HG03039 (cell line): ENCODE results near the gene THSD4.
"Not testable (repeated sequence)": the region's sequence is repeated elsewhere in the genome, so short reads cannot be mapped to it uniquely, and the experiment has no call there.

ENCODE experiments used
- ATAC-seq: cut with Tn5 transposase; IDR thresholded peaks from one replicate; pipeline ENCODE4 v1.9.1; 2021; ENCODE audit warnings: mild to moderate bottlenecking, moderate library complexity; ENCODE audit not compliant: unreplicated experiment

THSD4 gene

DNA sequence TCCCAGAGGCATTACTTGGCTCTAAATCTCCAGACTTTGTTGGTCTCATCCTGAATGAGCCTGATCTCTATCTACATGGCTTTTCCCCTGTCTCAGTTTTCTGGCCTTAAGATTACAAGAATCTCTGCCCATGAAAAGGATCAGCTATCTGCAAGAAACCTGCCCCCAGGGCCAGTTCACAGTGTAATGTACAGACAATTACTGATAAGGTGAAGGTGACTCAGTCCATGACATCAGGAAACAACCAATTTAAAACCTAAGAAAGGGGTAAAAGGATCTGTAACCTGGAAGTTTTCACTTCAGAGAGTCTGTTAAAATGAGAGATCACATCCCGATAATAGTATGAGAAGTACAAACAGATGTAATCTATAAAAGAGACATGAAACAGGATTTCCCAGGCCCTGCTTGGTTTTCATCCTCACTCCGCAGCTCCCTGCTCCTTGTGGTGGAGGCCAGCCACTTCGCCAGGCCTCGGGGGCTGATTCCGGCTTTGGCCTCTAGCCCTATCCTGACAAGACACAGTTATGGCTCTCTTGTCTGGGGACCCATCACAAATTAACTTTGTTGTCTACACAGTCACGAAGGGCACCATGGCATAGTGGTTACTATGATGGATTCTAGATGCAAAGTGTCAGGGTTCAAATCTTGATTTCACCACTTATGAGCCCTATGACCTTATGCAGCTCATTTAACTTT, 136.9 kb downstream of the THSD4 start:
- no peak for ATAC-seq

DNA sequence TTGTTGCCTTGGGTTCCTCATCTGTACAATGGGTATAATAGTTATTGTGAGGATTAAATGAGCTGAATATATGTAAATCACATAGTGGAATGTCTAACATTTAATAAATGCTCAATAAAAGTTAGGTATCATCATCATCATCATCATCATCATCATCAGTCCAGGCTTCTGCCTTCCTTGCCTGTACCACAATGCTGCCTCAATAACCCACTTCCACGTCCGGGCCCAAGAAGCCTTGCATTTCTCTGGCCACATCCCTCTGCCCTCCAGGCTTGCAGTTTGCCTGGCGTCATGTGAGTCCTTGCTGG, 137.4 kb downstream of the THSD4 start:
- no peak for ATAC-seq

DNA sequence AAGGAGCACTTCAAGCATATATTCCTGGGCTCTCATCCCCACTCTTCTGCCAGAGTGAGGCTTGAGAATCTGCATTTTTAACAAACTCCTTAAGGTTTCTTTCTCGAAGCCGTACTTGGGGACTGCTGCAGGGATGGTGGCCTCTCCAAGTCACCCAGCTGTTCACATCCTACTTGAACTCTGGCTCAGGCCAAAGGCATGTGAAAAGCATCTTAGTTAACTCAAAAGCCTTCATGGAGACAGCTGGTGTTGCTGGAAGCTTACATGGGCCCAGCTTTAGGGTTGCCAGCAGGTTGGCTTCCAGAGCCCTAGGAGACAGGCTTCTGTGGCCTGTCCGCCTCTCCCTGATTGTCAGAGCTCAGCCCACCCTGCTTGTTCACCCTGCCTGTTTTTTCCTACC, 139.2 kb downstream of the THSD4 start:
- ATAC-seq, result no peak

DNA sequence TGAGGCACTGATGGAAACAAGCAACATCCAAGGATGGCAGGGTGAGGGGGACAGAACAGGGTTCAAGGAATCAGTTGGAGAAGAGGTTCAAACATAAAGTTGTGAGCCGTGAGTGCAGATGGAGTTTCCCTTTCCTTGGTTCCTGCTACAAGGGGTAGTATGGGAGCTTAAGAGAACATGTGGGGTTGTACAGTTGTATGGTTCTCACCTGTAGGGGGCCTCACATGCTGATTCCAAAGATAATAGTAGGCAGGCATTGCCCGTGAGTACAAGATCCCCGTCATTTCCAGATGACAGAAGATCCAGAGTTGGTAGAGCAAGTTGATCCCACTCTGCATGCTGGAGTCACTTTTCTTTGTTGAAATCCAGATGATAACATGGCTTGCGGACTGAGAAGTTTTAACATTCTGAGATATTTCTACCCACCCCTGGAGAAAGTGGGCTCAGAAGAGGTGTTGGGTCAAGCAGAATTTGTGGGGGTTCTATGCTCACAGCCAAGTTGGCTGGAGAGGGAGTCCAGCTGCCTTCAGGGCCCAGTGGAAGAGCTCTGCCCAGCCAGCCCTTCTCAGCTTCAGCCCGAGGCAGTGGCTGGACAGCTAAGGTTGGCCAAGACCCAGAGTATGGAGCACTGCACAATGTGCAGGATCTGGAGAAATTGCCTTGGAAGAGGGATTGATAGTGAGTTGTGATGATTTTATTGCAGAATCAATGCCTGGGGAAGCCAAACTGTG, 141.8 kb downstream of the THSD4 start:
- ATAC-seq, result no peak

DNA sequence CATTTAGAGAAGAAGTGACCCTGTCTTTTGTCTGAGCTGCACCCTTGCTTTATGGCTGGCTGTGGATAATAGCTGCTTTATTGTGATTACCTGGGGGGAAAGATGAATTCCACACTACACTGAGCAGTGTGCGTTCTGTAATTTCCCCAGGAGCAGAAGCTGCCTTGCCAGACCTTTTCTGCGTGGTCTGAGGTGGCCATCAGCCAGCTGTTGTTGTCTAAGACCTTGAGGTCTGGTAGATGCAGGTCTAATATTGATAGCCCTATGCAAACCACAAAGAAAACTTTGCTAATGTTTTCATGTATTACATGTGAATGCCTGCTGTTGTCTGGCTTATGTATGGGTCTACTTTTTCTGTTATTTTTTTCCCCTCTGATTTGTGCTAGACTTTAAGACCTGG, 144.6 kb downstream of the THSD4 start:
- no peak for ATAC-seq

DNA sequence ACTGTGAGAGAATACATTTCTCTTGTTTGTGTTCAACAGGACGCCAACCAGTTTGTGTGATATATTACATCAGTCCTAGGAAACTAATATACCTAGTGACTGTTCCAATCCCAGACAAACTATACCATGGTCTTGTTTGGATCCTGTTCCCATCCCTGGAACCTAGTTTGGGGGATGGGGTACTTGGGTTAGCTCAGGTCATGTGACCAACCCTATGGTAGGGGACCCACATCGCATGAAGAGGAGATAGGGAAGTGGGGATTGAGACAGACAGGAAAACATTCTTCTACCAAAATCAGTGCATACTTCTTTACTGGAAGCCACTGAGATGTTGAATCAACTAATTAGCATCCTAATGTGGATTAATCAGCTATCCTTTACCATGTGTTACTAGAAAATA, 146.1 kb downstream of the THSD4 start:
- no peak for ATAC-seq

DNA sequence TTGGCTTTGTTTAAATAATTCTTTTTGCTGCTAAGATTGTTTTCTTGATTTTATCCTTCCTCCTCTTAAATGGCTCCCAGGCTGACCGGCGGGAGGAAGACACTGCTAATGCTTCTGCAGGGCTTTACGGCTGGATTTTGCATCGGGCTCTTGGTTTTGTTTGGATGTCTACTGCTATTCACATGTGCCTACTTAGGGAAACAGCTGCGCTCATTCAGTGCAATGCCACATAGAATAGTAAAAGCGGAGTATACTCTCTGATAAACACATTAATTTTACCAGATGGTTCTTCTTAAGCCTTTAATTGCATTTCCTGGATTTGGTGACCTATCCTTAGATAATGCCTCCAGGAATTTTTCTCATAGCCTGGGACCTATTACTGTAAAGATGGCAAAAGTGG, 146.6 kb downstream of the THSD4 start:
- no peak for ATAC-seq

DNA sequence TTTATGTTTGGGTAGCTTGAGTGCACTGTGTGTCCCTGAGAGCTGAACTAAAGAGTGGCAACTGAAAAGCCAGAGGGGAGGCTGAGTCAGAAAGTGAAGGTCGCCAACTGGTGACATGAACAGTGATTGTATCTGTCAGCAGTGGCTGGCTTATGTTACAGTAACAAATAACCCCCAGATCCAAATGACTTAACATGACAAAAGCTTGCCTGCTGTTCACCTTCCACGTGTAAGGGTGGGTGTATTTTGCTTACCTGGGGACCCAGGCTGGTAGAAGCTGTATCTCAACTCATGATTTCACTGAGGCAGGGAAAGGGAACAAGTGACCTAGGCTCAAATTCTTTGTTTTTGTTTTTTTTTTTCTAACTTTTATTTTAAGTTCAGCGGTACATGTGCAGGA, 147.3 kb downstream of the THSD4 start:
- ATAC-seq, result no peak

DNA sequence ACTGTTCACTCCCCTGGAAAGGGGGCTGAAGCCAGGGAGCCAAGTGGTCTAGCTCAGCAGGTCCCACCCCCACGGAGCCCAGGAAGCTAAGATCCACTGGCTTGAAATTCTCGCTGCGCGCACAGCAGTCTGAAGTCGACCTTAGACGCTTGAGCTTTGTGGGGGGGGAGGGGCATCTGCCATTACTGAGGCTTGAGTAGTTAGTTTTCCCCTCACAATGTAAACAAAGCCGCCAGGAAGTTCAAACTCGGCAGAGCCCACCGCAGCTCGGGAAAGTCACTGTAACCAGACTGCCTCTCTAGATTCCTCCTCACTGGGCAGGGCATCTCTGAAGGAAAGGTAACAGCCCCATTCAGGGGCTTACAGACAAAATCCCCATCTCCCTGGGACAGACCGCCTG, 150.3 kb downstream of the THSD4 start:
- not testable (repeated sequence) for ATAC-seq

DNA sequence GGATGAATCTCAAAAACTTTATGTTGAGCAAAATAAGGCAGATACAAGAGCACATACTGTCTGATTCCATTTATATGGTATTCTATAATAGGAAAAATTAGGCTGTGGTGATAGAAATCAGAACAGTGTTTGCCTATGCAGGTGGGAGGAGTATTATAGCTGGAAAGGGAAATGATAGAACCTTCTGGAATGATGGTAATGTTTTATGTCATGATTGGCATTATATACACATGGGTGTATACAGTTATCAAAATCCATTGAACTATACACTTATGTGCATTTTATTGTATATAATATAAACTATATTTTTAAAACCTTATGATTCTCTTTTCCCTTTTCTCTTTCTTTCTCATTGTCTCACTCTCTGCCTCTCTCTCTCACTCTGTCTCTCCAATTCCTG, 156.1 kb downstream of the THSD4 start:
- ATAC-seq, result no peak

DNA sequence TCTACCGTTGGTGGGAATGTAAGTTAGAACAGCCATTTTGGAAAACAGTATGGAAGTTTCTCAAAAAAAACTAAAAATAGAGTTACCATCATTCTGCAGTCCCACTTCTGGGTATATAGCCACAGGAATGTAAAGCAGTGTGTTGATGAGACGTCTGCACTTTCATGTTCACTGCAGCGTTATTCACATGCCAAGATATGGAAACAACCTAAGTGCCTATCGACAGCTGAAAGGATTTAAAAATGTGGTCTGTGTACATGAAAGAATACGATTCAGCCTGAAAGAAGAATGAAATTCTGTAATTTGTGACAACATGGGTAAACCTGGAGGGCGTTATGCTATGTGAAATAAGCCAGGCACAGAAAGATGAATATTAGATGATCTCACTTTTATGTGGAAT, 157.7 kb downstream of the THSD4 start:
- ATAC-seq, result no peak

DNA sequence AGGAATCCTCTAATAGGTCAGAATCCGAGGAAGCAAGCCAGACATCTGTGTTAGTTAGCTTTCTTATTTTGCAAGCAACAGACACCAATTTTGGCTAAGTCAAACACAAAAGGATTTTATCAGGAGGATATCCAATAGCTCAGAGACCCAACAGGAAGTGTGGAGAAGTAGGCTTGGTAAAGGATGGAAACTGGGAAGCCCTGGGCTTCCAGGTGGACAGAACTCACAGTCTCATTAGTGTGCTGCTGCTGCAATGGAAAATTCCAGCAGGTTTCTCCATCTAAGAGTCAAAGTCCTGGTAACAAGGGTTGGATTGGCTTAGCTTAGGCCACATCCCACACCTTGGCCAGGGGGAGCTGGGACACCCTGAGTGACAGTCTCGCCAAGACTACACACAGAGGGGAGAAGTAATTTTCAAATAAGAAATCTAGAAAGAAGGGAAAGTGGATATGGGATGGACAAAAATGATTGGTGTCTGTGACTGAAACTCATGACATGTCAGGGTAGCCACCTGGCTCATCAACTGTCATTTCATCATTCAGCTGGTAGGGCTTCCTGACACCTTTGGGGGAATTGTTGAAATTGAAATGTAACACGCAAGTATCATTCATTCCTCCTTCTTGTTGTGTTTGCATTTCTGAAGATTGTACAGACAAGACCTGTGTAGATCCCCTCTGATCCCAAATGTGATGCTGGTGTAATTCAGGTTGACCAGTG, 158.6 kb downstream of the THSD4 start:
- no peak for ATAC-seq

DNA sequence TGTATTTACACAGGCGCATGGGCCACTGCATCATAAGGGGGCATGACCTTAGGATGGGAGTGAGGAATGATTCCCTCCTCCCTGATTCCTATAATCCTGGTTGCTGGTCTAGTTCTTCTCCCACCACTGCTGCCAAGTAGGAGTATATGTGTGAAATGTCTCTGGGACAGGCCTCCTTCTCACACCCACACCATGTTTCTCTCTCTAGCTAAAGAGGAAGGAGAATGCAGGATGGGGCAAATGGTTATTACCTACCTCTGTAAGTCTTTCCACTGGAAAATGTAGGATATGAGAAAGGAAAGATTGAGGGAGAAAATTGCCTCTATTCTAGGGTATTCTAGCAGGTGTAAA, 159.2 kb downstream of the THSD4 start:
- no peak for ATAC-seq

DNA sequence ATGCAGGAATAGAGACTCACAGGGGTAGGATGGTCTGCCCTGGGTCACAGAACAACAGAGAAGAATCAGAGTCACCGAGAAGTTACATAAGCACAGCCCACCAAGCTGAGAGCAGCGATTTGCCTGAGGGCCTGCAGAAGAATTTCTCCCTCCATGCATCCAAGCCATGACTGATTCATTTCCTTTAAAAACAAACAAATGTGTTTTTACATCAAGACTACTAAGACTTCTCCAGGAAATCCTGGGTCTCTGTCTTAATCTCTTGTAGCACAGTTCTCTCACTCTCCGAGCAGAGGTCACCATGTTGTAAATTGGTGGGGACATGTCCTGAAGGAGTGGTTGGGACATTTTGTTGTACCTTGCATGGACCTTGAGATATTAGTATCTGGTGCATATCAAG, 159.8 kb downstream of the THSD4 start:
- no peak for ATAC-seq

DNA sequence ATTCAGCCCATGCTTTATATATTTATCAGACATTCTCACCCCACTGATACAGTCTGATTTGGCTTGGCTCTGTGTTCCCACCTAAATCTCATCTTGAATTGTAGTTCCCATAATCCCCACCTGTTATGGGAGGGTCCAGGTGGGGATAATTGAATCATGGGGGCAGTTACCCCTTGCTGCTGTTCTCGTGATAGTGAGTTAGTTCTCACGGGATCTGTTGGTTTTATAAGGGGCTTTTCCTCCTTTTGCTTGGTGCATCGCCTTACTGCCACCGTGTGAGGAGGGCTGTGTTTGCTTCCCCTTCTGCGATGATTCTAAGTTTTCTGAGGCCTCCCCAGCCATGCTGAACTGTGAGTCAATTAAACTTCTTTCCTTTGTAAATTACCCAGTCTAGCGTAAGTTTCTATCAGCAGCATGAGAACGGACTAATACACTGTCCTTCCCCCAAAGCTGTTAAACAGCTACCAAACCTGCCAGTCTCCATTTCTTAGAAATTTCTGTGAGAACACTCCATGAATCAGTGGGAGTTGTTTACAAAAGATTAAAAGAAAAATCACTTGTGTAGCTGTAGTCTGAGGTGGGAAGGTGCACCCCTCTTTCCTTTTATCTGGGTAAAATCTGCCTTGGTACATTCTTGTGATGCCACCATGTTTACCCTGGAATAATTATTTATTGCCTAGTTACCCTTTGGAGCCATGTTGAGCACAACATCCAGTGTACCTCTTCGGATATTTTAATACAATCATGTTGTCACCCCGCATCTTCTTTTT, 160.5 kb downstream of the THSD4 start:
- no peak for ATAC-seq

DNA sequence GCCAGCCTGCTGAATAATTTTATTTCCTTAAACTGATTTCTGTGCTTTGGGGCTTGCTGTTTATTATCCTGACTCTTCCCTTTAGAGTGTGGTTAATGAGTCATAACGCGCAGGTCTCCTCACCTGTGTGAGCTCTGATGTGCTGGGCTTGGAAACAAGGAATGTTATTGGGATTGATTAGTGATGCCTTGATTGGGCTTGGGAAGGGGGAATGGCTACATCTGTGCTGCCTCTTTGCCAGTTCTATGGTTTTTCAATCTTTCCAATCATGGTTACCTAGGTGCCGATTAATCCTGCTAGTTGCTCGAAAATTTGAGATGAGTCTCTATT, 161.0 kb downstream of the THSD4 start:
- no peak for ATAC-seq

DNA sequence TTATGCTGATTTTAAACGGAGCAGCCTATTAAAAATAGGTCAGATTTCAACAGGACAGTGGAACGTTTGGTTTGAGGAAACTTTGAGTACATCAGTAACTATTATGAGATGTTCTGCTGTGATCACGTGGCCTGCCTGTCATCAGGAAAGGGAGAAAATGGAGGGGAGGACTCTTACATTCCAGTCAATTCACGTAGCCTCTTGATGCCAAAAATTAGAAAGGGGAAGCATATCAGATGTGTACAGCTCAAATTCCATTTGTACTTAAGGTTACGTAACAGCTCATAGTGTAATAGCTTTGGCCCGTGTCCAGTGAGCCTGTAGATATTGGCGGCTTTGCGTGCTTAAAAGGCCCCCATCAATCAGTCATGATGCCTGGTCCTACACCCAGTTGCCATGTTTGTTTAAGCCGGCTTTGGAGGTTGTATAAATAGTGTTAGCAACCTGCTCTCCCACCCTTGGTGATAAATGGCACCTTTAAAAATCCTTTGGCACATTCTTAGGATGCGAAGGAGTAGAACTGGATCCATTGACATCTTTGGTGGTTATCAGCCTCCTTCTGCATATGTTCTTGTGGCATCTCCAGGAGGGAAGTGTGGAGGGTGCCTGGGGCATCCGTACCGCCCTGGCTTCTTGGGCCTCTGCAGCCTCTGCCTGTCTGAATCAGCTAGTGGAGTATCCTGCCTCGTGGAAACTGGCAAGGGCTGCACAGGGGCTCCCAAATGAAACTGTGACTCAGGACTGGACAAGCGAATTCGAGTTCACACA, 163.9 kb downstream of the THSD4 start:
- no peak for ATAC-seq

DNA sequence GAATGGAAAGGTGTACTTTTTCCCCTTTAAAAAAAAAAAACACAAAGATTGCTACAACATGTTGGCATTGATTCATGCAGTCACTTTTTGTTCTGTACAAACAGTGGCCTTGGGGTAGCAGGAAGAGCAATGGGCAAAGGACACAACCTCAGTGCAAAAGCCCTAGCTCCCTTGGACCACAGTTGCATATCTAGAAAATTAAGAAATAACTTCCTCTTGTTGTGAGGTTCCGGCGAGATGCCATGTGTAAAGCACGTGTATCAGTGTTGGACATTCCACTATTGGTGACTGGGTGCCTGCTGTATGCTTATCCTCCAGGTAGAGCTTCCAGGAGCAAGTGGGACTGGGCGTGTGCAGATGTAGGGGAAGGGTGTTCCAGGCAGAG, 164.5 kb downstream of the THSD4 start:
- ATAC-seq, result no peak

DNA sequence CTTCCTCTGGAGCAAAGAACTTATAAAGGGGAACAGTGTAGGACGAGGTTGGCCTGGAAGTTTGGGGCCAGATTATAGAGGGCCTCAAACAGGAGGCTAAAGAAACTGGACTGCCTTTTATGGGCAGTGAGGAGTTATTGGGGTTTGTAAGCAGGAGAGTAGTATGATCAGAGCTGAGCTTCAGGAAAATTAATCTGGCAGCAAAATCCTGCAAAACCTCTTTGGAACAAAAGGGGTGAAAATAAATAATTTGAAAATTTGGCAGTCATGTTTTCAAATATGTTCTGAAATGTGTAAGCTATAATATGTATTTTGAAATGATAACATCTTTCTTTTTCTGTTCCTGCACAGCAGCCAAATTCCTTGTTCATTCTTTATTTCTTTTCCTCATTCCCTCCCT, 164.9 kb downstream of the THSD4 start:
- no peak for ATAC-seq

DNA sequence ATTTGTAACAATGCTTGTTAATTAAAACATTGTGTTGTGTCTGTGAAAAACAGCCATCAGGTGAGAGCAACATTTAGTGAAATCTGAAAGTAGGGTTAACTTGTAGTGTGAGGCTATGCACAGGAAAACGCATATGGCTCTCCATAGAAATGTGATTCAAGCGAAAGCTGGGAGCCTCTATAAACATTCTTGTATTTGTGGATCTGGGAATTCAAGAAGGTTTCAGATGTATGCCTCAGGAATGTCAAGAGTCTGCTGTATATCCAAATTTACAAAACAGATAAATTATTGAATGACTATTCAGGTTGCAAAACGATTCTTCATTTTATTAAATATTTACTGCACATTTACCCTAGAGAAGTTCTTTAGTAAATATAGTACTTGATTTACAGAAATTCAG, 166.0 kb downstream of the THSD4 start:
- ATAC-seq, result no peak

DNA sequence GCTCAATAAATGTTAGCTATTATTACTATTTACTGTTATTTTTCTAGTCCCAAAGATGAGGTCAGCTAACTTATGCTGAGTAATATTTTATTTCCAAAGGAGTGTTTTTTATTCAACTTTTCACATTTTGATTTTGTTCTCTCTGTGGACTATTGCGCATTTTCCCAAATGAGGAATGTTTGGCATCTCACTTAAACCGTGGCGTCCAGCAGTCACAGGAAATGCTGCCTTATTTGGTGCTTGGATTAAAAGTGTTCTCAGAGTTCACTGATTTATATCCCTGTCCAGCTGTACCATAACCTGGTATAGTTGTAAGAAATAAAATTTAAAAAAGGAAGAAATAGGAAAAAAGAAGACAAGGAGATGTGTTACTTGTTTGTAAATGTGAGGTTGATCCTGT, 166.8 kb downstream of the THSD4 start:
- no peak for ATAC-seq
